MM.1S (cell line): ENCODE results near the gene TMC8.

Experiments
- DNase-seq: peaks from one replicate; pipeline ENCODE4 v3.0.0-alpha.2; 2015
- H2AFZ ChIP-seq: fragments of 300-600 bp; sonication (generic); 2 replicates; pipeline ENCODE4 v1.6.0; 2016; ENCODE audit warnings: antibody characterized with exemption, low read length
- H3F3A ChIP-seq: fragments of 300-600 bp; sonication (generic); 2 replicates; pipeline ENCODE4 v1.6.1; 2016; ENCODE audit warnings: mild to moderate bottlenecking, antibody characterized with exemption, low read length, moderate library complexity, mixed read lengths; ENCODE audit not compliant: insufficient read depth
- H3K27ac ChIP-seq: fragments of 300-600 bp; sonication (generic); 2 replicates; pipeline ENCODE4 v1.5.1; 2016; ENCODE audit warnings: mild to moderate bottlenecking, low read length
- H3K27me3 ChIP-seq: fragments of 300-600 bp; sonication (generic); replicated peaks from 2 replicates; pipeline ENCODE4 v1.6.0; 2016; ENCODE audit warnings: low read length; ENCODE audit not compliant: insufficient read depth
- H3K36me3 ChIP-seq: fragments of 300-600 bp; sonication (generic); replicated peaks from 2 replicates; pipeline ENCODE4 v1.6.1; 2016; ENCODE audit warnings: mild to moderate bottlenecking, low read length, mixed read lengths; ENCODE audit not compliant: insufficient read depth
- H3K4me1 ChIP-seq: fragments of 300-600 bp; sonication (generic); 2 replicates; pipeline ENCODE4 v1.6.1; 2016; ENCODE audit warnings: low read length, mixed read lengths
- H3K4me2 ChIP-seq: fragments of 300-600 bp; sonication (generic); 2 replicates; pipeline ENCODE4 v1.6.0; 2016; ENCODE audit warnings: low read depth, low read length
- H3K4me3 ChIP-seq: fragments of 300-600 bp; sonication (generic); 2 replicates; pipeline ENCODE4 v1.5.1; 2016; ENCODE audit warnings: low read length, mixed read lengths
- H3K79me2 ChIP-seq: fragments of 300-600 bp; sonication (generic); 2 replicates; pipeline ENCODE4 v1.6.1; 2016; ENCODE audit warnings: mixed run types, low read length, mixed read lengths
- H3K9ac ChIP-seq: fragments of 300-600 bp; sonication (generic); 2 replicates; pipeline ENCODE4 v1.6.1; 2016; ENCODE audit warnings: low read length, mixed read lengths
- H3K9me2 ChIP-seq: fragments of 300-600 bp; sonication (generic); replicated peaks from 2 replicates; pipeline ENCODE4 v1.6.1; 2016; ENCODE audit warnings: mild to moderate bottlenecking, low read length, mixed read lengths; ENCODE audit not compliant: insufficient read depth
- H3K9me3 ChIP-seq: fragments of 300-600 bp; sonication (generic); replicated peaks from 2 replicates; pipeline ENCODE4 v1.6.1; 2016; ENCODE audit warnings: mild to moderate bottlenecking, low read length, mixed read lengths; ENCODE audit not compliant: insufficient read depth
- H4K20me1 ChIP-seq: fragments of 300-600 bp; sonication (generic); 2 replicates; pipeline ENCODE4 v1.6.1; 2016; ENCODE audit warnings: mild to moderate bottlenecking, low read length, moderate library complexity, mixed read lengths; ENCODE audit not compliant: insufficient read depth
- CTCF ChIP-seq: fragments of 300-600 bp; sonication (generic); IDR thresholded peaks from 2 replicates; pipeline ENCODE4 v1.5.1; 2016; ENCODE audit warnings: antibody characterized with exemption, low read length, mixed read lengths
- EZH2 ChIP-seq: fragments of 300-600 bp; sonication (generic); optimal IDR thresholded peaks from 2 replicates; pipeline ENCODE3; 2017; ENCODE audit warnings: low read depth, mild to moderate bottlenecking, antibody characterized with exemption, low read length, mixed read lengths
- EZH2phosphoT487 ChIP-seq: fragments of 300-600 bp; sonication (generic); IDR thresholded peaks from 2 replicates; pipeline ENCODE4 v1.6.1; 2018; ENCODE audit warnings: antibody characterized with exemption, low read length

TMC8 gene

GRCh38 chr17:78159575-78160158 is 29.1 kb downstream of the TMC8 start:
- Histone ChIP-seq H4K20me1 (no peaks in the 10 kb centered on the region), H3K36me3 (no peaks in the 10 kb centered on the region), H3K4me1 (peaks cover 7% of the 10 kb centered on the region), H3F3A (peaks cover 12% of the 10 kb centered on the region), H3K9me2 (no peaks in the 10 kb centered on the region), H3K9ac (no peak overlapping the region), H3K27ac (no peak overlapping the region), H3K9me3 (no peaks in the 10 kb centered on the region), H2AFZ (no peak overlapping the region), H3K4me3 (no peak overlapping the region), H3K4me2 (no peak overlapping the region), H3K27me3 (no peaks in the 10 kb centered on the region), H3K79me2 (no peaks in the 10 kb centered on the region)
- TF ChIP-seq EZH2 (no peak), CTCF (no peak)
- no peak for DNase-seq

- H3K4me3 ChIP-seq, result no peak overlapping the region
- H3K27me3 ChIP-seq, result no peaks in the 10 kb centered on the region
These were observed 33.5 kb downstream of the TMC8 start for GRCh38 chr17:78163881-78164747.

GRCh38 chr17:78164748-78165607 is 34.4 kb downstream of the TMC8 start:
- peaks cover 12% of the 10 kb centered on the region for H3K4me1 ChIP-seq
- H3K27ac ChIP-seq, result no peak overlapping the region
- TF ChIP-seq EZH2, result no peak
- no peak for TF ChIP-seq CTCF
- TF ChIP-seq EZH2phosphoT487, result no peak
- no peaks in the 10 kb centered on the region for H3K9me2 ChIP-seq
- no peak overlapping the region for H2AFZ ChIP-seq
- no peak overlapping the region for H3K4me2 ChIP-seq
- H4K20me1 ChIP-seq, result no peaks in the 10 kb centered on the region
- H3K9ac ChIP-seq, result no peak overlapping the region
- no peaks in the 10 kb centered on the region for H3K9me3 ChIP-seq
- H3F3A ChIP-seq, result peaks cover 8% of the 10 kb centered on the region
- DNase-seq, result no peak
- H3K36me3 ChIP-seq, result no peaks in the 10 kb centered on the region
- peaks cover 18% of the 10 kb centered on the region for H3K79me2 ChIP-seq
- H3K27me3 ChIP-seq, result no peaks in the 10 kb centered on the region
- no peak overlapping the region for H3K4me3 ChIP-seq

More at GRCh38 chr17:78163881-78164747, 33.5 kb downstream of the TMC8 start:
- Histone ChIP-seq H3K36me3 (no peaks in the 10 kb centered on the region), H3K4me1 (peaks cover 6% of the 10 kb centered on the region), H3K27ac (no peak overlapping the region), H3K79me2 (peaks cover 9% of the 10 kb centered on the region), H3K9me3 (no peaks in the 10 kb centered on the region), H3K9ac (no peak overlapping the region), H3K9me2 (no peaks in the 10 kb centered on the region), H4K20me1 (no peaks in the 10 kb centered on the region), H3F3A (no peaks in the 10 kb centered on the region; the same call in 1 of the 2 replicates), H3K4me2 (no peak overlapping the region), H2AFZ (no peak overlapping the region)
- no peak for DNase-seq
- TF ChIP-seq CTCF (no peak), EZH2 (no peak), EZH2phosphoT487 (no peak)
